PC-9 (cell line): ENCODE results near the gene FBLN2. TPM values are rescaled to one million over a fixed set of nuclear protein-coding genes. Genes with fewer than 3 reads are reported as not detected.

Experiments
- BruUV-seq: library from RNA; stranded (reverse); fragments of 400-500 nt; replicated peaks from 2 replicates; lab custom pipeline; 2021; lab: Mats Ljungman, UMichigan
- CTCF ChIA-PET: fragments of 300-600 bp; sonication (Branson Sonifier 250); formaldehyde crosslinking; loops from one replicate; lab custom pipeline; 2022; ENCODE audit warnings: antibody characterized with exemption; lab: Charles Lee
- POLR2A ChIA-PET: fragments of 300-600 bp; sonication (Branson Sonifier 250); formaldehyde crosslinking; loops from one replicate; lab custom pipeline; 2022; ENCODE audit warnings: antibody characterized with exemption; ENCODE audit not compliant: unreplicated experiment; lab: Charles Lee
- DNase-seq, 2 experiments: peaks; one replicate each; pipeline versions ENCODE4 v3.0.0 to v3.0.0-alpha.2; 2015 to 2022; ENCODE audit warnings: mixed read lengths in 1 of 2
- H2AFZ ChIP-seq: fragments of 200-600 bp; sonication (generic); 2 replicates; pipeline ENCODE4 v1.8.1; 2017; ENCODE audit warnings: antibody characterized with exemption
- H3F3A ChIP-seq: fragments of 200-600 bp; sonication (generic); 2 replicates; pipeline ENCODE4 v1.8.1; 2017; ENCODE audit warnings: antibody characterized with exemption, mild to moderate bottlenecking, low read depth; ENCODE audit not compliant: insufficient read depth
- H3K27ac ChIP-seq: fragments of 200-600 bp; sonication (generic); 2 replicates; pipeline ENCODE4 v1.6.1; 2016; ENCODE audit warnings: mixed run types
- H3K27me3 ChIP-seq: fragments of 200-600 bp; sonication (generic); 2 replicates; pipeline ENCODE4 v1.6.1; 2016; ENCODE audit warnings: low read depth, mixed run types; ENCODE audit not compliant: insufficient read depth
- H3K36me3 ChIP-seq: fragments of 200-600 bp; sonication (generic); 2 replicates; pipeline ENCODE4 v1.6.1; 2016; ENCODE audit warnings: low read depth, mixed run types
- H3K4me1 ChIP-seq: fragments of 200-600 bp; sonication (generic); replicated peaks from 2 replicates; pipeline ENCODE4 v1.6.1; 2016; ENCODE audit warnings: mixed run types; ENCODE audit not compliant: insufficient read depth
- H3K4me2 ChIP-seq: fragments of 200-600 bp; sonication (generic); 2 replicates; pipeline ENCODE4 v1.6.1; 2017; ENCODE audit warnings: mixed run types
- H3K4me3 ChIP-seq: fragments of 200-600 bp; sonication (generic); 2 replicates; pipeline ENCODE4 v1.6.1; 2016; ENCODE audit warnings: mixed run types
- H3K79me2 ChIP-seq: fragments of 200-600 bp; sonication (generic); 2 replicates; pipeline ENCODE4 v1.6.1; 2017; ENCODE audit warnings: low read depth, mixed run types
- H3K9me2 ChIP-seq: fragments of 200-600 bp; sonication (generic); 2 replicates; pipeline ENCODE4 v1.8.1; 2017; ENCODE audit warnings: mild to moderate bottlenecking; ENCODE audit not compliant: insufficient read depth
- H3K9me3 ChIP-seq: fragments of 200-600 bp; sonication (generic); 2 replicates; pipeline ENCODE4 v1.8.1; 2016; ENCODE audit warnings: low read depth; ENCODE audit not compliant: insufficient read depth
- H4K20me1 ChIP-seq: fragments of 200-600 bp; sonication (generic); 2 replicates; pipeline ENCODE4 v1.8.1; 2017; ENCODE audit not compliant: insufficient read depth
- EZH2 ChIP-seq: fragments of 200-600 bp; sonication (generic); IDR thresholded peaks from 2 replicates; pipeline ENCODE4 v1.8.0; 2017; ENCODE audit warnings: antibody characterized with exemption, low read depth
- intact Hi-C: fragments of 100-400 bp; cut with micrococcal nuclease; formaldehyde crosslinking; loops from one replicate; pipeline ENCODE4 v1.10.0; 2022; ENCODE audit not compliant: unreplicated experiment
- total RNA-seq: library from RNA; stranded (reverse); gene quantifications from 2 replicates; pipeline ENCODE4 v1.2.3, GENCODE V29; 2021
- TF ChIP-seq, protein P1 (sequence below): fragments of 200-600 bp; sonication (generic); conservative IDR thresholded peaks from 2 replicates; pipeline ENCODE4 v1.6.1; 2017; ENCODE audit warnings: mixed run types, antibody characterized with exemption, mild to moderate bottlenecking, moderate library complexity

The FBLN2 gene
- total RNA-seq, 1 experiment from 2014 or later: 0.57 TPM

DNA sequence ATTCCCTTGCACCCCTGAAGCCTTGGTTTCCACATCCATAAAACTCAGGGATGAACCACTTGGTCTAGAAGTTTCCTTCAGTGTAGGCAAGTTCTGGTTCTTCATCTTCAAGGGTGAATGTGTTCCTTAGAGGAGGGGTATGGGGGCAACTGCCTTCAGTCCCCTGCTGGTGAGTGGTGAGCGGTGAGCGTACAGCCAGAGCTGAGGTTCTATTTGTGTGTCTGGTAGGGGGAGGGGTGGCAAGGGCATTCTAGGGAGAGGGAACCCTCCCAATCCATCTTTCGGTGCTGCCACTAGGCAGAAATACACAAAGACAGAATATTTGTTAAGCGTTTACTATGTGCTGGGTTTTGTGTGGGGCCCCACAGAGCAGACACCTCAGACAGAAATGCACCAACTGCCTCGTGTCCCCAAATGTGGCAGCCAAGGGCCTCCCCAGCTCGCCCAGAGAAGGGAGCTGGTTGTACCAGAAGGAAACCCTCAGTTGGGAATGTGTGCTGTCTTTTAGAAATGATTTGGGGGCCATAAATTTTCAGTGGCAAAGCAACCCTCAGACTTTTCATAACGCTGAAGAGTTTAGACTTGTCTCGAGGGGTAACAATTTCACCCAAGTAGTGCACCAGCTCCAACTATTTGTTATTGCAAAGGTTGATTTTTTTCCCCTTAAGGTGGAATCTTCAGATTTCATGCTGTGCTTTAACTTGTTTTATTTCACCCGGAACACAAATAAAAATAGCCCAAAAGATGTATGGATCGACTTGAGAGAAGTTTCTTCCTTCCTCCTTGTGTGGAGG lies 137.6 kb downstream of the FBLN2 start:
- Histone ChIP-seq H3K79me2 (no peaks in the 10 kb centered on the region), H3K36me3 (no peaks in the 10 kb centered on the region), H3K9me3 (no peaks in the 10 kb centered on the region), H3K9me2 (no peaks in the 10 kb centered on the region), H3K4me1 (no peaks in the 10 kb centered on the region), H3K4me2 (no peak overlapping the region), H4K20me1 (no peaks in the 10 kb centered on the region), H2AFZ (no peak overlapping the region), H3K4me3 (no peak overlapping the region), H3K27me3 (peaks cover 66% of the 10 kb centered on the region), H3K27ac (no peak overlapping the region), H3F3A (no peaks in the 10 kb centered on the region)
- intact Hi-C loops: no loop called here
- POLR2A ChIA-PET: no interaction called here
- CTCF ChIA-PET: interaction anchor here (0.6 kb wide), 1 partner anchor 13 kb away, joined by 11 read pairs; no protein-coding TSS in a partner anchor
- DNase-seq: no peak
- TF ChIP-seq EZH2: no peak
- TF ChIP-seq, protein P1, sequence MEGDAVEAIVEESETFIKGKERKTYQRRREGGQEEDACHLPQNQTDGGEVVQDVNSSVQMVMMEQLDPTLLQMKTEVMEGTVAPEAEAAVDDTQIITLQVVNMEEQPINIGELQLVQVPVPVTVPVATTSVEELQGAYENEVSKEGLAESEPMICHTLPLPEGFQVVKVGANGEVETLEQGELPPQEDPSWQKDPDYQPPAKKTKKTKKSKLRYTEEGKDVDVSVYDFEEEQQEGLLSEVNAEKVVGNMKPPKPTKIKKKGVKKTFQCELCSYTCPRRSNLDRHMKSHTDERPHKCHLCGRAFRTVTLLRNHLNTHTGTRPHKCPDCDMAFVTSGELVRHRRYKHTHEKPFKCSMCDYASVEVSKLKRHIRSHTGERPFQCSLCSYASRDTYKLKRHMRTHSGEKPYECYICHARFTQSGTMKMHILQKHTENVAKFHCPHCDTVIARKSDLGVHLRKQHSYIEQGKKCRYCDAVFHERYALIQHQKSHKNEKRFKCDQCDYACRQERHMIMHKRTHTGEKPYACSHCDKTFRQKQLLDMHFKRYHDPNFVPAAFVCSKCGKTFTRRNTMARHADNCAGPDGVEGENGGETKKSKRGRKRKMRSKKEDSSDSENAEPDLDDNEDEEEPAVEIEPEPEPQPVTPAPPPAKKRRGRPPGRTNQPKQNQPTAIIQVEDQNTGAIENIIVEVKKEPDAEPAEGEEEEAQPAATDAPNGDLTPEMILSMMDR: no peak
- BruUV-seq: no TSS peak

DNA sequence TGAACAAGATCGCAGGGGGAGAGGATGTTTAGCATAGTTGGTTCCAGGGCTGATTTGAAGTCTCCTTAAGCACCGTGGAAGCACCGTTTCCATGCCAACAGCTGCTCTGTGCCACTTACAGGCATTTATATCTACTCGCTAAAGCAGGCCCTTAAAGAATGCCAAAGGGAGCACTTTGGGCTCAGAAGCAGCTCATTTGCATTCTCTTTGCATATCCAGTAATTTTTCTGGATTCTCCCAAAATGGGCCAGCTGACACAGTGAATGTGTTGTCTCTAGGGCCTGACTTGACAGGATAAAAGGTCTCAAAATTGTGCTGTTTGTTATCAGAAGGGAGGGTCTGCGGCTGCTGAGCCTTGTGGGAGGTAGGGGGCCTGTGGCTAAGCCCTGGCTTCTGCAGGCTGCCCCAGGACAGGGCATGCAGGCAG lies 138.6 kb downstream of the FBLN2 start:
- H2AFZ ChIP-seq: no peak overlapping the region
- H3K9me3 ChIP-seq: no peaks in the 10 kb centered on the region
- H3K27ac ChIP-seq: no peak overlapping the region
- H3K36me3 ChIP-seq: no peaks in the 10 kb centered on the region
- H3K27me3 ChIP-seq: peaks cover 66% of the 10 kb centered on the region
- POLR2A ChIA-PET: no interaction called here
- no peaks in the 10 kb centered on the region for H3K79me2 ChIP-seq
- H3K4me3 ChIP-seq: no peak overlapping the region
- no peaks in the 10 kb centered on the region for H4K20me1 ChIP-seq
- no peak for DNase-seq
- CTCF ChIA-PET: no interaction called here
- H3K9me2 ChIP-seq: no peaks in the 10 kb centered on the region
- no TSS peak for BruUV-seq
- no peaks in the 10 kb centered on the region for H3F3A ChIP-seq
- H3K4me2 ChIP-seq: no peak overlapping the region
- H3K4me1 ChIP-seq: no peaks in the 10 kb centered on the region
- TF ChIP-seq, protein P1: no peak
- TF ChIP-seq EZH2: no peak
- intact Hi-C loops: no loop called here

Other genes with a start within 250 kb of the FBLN2 start
- 72.7 and 84.0 TPM in 2 replicates for gene NUP210, start 128.8 kb upstream of the FBLN2 start, total RNA-seq
- 18.4 and 24.3 TPM in 2 replicates for gene HDAC11, start 68.8 kb upstream of the FBLN2 start, total RNA-seq